Common myeloid progenitor, CD34-positive (primary cell): ENCODE results near the gene TIMELESS.

Experiments used
- CTCF ChIA-PET: fragments of 350-600 bp; sonication (Branson Sonifier 250); formaldehyde crosslinking; loops from one replicate; lab custom pipeline; 2021; ENCODE audit warnings: antibody characterized with exemption; lab: Charles Lee
- POLR2A ChIA-PET: fragments of 350-600 bp; sonication (Branson Sonifier 250); formaldehyde crosslinking; loops from one replicate; lab custom pipeline; 2021; ENCODE audit warnings: antibody characterized with exemption; lab: Charles Lee
- DNase-seq, 3 donors: peaks; one replicate each; pipeline versions ENCODE4 v3.0.0 to v3.0.0-alpha.2; 2013
- H3K27ac ChIP-seq, 2 experiments: 1 replicate in 1 of 2; 2 replicates in 1 of 2; pipeline ENCODE4 v1.7.0; 2013; ENCODE audit warnings: inconsistent platforms in 2 of 2, low read length in 2 of 2, mild to moderate bottlenecking in 2 of 2, low read depth in 1 of 2, moderate library complexity in 1 of 2; ENCODE audit not compliant: severe bottlenecking in 2 of 2, insufficient read depth in 1 of 2, poor library complexity in 1 of 2
- H3K27me3 ChIP-seq, 5 experiments: replicated peaks in 2 of 5; 1 replicate in 3 of 5; 2 replicates in 2 of 5; pipeline versions ENCODE4 v1.6.1 to v1.7.0; 2013; ENCODE audit warnings: low read length in 4 of 5, mild to moderate bottlenecking in 2 of 5, moderate library complexity in 2 of 5, inconsistent platforms in 1 of 5; ENCODE audit not compliant: insufficient read depth in 5 of 5, control insufficient read depth in 4 of 5
- H3K36me3 ChIP-seq, 4 experiments: 1 replicate in 2 of 4; 2 replicates in 2 of 4; pipeline versions ENCODE4 v1.6.1 to v1.7.0; 2013; ENCODE audit warnings: low read length in 3 of 4, control low read depth in 1 of 4, mild to moderate bottlenecking in 1 of 4; ENCODE audit not compliant: control insufficient read depth in 4 of 4, insufficient read depth in 4 of 4
- H3K4me1 ChIP-seq, 4 experiments: 1 replicate in 3 of 4; 2 replicates in 1 of 4; pipeline versions ENCODE4 v1.6.1 to v1.7.1; 2013; ENCODE audit warnings: low read length in 3 of 4, mild to moderate bottlenecking in 3 of 4, control low read depth in 1 of 4, inconsistent platforms in 1 of 4, moderate library complexity in 1 of 4; ENCODE audit not compliant: control insufficient read depth in 4 of 4, insufficient read depth in 4 of 4; ENCODE audit errors: control extremely low read depth in 1 of 4
- H3K4me3 ChIP-seq, 7 experiments: 1 replicate in 4 of 7; 2 replicates in 3 of 7; pipeline versions ENCODE4 v1.5.1 to v1.7.0; 2013; ENCODE audit warnings: mild to moderate bottlenecking in 7 of 7, low read length in 6 of 7, moderate library complexity in 6 of 7, inconsistent platforms in 2 of 7, low read depth in 2 of 7, control low read depth in 1 of 7; ENCODE audit not compliant: insufficient read depth in 4 of 7, control insufficient read depth in 1 of 7; ENCODE audit errors: extremely low read depth in 1 of 7
- H3K9me3 ChIP-seq, 5 experiments: 1 replicate in 4 of 5; 2 replicates in 1 of 5; pipeline versions ENCODE4 v1.6.1 to v1.7.1; 2013; ENCODE audit warnings: low read length in 4 of 5, mild to moderate bottlenecking in 2 of 5, inconsistent platforms in 1 of 5, low read depth in 1 of 5, moderate library complexity in 1 of 5; ENCODE audit not compliant: control insufficient read depth in 4 of 5, insufficient read depth in 2 of 5; ENCODE audit errors: control extremely low read depth in 1 of 5
- WGBS: methylation state at CpG from one replicate; pipeline ENCODE4 v1.1.5; 2013; ENCODE audit not compliant: insufficient coverage; 5-methylcytosine and 5-hydroxymethylcytosine counted together

The TIMELESS gene

GRCh38 chr12:56490360-56490759 lies 41.1 kb upstream of the TIMELESS start:
- H3K27ac ChIP-seq, result no peak overlapping the region
- H3K4me1 ChIP-seq, result peaks cover 0 to 16% (median 15%) of the 10 kb centered on the region in 4 experiments
- DNase-seq, result no peak
- POLR2A ChIA-PET, result no interaction called here
- H3K4me3 ChIP-seq, result no peak overlapping the region
- H3K27me3 ChIP-seq, result peaks cover 9 to 43% (median 16%) of the 10 kb centered on the region in 5 experiments
- no peaks in the 10 kb centered on the region for H3K36me3 ChIP-seq
- CTCF ChIA-PET, result interaction anchor here (0.8 to 3.3 kb wide), 5 partner anchors 10 to 104 kb away, joined by 3 to 10 read pairs (median 8); no protein-coding TSS in a partner anchor
- H3K9me3 ChIP-seq, result peaks cover 0 to 3% (median 0%) of the 10 kb centered on the region in 5 experiments

DNA sequence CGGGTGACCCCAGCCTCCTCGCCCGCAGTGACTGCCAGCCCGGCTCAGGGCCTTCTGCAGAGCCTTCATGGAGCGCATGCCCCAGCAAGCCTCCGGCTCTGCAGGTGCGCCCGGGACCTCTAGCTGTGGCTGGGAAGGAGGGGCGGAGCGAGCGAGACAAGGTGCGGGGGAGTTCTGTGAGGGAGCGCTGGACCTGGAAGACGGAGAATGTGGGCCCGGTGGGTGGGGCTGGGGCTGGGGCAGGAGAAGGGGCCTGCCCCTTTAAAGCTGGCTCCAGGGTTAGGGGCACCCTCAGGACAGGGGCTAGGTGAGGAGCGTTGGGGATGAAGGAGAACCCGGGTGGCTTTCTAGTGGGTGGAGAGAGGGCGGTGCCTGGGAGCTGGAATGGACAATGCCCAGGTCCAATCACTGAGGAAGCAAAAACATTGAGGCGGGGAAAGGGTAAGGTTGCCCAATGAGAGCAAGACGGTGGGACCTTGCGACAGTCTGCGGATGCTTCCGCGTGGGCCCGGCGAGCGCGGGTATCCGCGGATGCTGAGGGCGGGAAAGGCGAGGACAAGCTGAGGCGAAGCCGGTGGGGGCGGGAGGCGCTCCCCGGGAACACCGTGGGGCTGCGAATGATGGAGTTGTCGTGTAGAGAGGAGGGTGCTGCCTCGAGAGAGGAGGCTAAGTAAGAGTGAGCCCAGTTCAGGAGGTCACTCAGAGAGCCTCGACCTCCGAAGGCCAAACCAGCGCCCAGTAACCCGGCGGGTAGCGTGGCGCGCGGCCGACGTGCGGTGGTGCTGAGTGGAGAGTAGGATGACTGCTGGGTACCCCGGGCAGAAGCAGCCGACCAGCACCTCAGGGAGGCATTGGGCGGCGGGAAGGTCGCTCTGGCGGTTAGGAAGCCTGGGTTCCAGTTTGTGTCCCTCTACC lies 39.1 kb upstream of the TIMELESS start, which contains the start of gene GLS2:
TSS of gene GLS2 (minus strand) at position 121 of the 915 bp plus-strand sequence. CDS start at position 78, 43 bp downstream.
- peaks cover 9 to 43% (median 16%) of the 10 kb centered on the region in 5 experiments for H3K27me3 ChIP-seq
- H3K36me3 ChIP-seq, result no peaks in the 10 kb centered on the region
- CTCF ChIA-PET, result interaction anchor here (0.6 to 1.5 kb wide), 4 partner anchors 19 to 501 kb away, joined by 3 read pairs; no protein-coding TSS in a partner anchor
- POLR2A ChIA-PET, result interaction anchor here (1.3 kb wide), 1 partner anchor 14 kb away, joined by 8 read pairs; no protein-coding TSS in a partner anchor
- H3K9me3 ChIP-seq, result peaks cover 0 to 3% (median 0%) of the 10 kb centered on the region in 5 experiments
- peak within 1 kb of the TSS; percentile 23 to 73 (median 57) for H3K4me3 ChIP-seq
- 19% methylated on average over 55 of the region's 59 CpGs for whole genome bisulfite sequencing
- no peak within 1 kb of the TSS for H3K27ac ChIP-seq
- peaks cover 0 to 16% (median 15%) of the 10 kb centered on the region in 4 experiments for H3K4me1 ChIP-seq
- DNase-seq, result peak; percentile 67 to 85 (median 84)

DNA sequence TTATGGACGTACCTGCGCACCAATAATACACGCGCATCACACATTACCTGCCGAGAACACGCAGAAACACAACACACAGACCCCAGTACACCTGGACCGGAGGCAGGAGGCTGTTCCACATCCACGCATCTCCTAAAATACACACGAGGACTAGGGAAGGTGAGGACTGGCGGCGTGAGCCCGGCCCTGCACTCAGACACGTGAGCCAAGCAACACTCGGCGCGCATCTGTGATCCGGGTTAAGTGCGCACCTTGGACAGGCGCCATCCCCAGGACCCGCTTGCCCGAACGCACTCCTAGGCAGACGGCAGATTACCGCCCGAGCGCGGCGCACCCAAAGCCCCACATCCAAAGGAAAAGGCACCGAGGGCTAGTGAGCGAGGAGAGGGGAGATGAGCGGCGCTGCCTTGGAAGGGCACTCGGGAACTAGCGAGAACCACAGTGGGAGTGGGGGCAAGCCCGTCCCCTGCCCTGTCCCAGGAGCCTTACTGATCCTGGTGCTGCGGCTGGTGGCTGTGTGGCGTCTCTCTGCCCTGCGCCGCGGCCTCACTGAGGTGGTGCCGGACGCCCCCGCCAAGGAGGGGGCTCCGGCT lies 38.3 kb upstream of the TIMELESS start:
- H3K27ac ChIP-seq, result no peak overlapping the region
- ChIA-PET CTCF (interaction anchor here (0.6 kb wide), 1 partner anchor 502 kb away, joined by 3 read pairs; no protein-coding TSS in a partner anchor), POLR2A (interaction anchor here (1.3 kb wide), 1 partner anchor 14 kb away, joined by 8 read pairs; no protein-coding TSS in a partner anchor)
- H3K36me3 ChIP-seq, result no peaks in the 10 kb centered on the region
- H3K4me3 ChIP-seq, result peak overlapping the region; percentile 23 to 73 (median 57)
- WGBS, result 11% methylated on average over 40 of the region's 44 CpGs
- peaks cover 9 to 43% (median 16%) of the 10 kb centered on the region in 5 experiments for H3K27me3 ChIP-seq
- peaks cover 0 to 3% (median 0%) of the 10 kb centered on the region in 5 experiments for H3K9me3 ChIP-seq
- H3K4me1 ChIP-seq, result peaks cover 0 to 16% (median 15%) of the 10 kb centered on the region in 4 experiments
- DNase-seq, result peak in 2 of 3 donors; percentile 57 to 65

DNA sequence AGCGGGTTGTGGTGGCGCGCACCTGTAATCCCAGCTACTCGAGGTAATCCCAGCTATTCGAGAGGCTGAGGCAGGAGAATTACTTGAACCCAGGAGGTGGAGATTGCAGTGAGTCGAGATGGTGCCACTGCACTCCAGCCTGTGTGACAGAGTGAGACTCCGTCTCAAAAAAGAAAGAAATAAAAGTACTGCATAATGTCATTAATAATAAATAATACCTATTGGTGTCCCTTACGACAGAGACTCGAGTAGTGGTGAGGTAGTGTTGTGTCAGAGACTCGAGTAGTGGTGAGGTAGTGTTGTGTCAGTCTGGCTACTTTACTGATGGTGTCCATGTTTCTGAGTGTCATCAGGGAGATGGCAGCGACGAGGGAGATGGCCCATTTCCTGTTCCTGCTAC lies 37.5 kb upstream of the TIMELESS start:
- ChIA-PET CTCF (no interaction called here), POLR2A (no interaction called here)
- H3K4me1 ChIP-seq, result peaks cover 0 to 16% (median 15%) of the 10 kb centered on the region in 4 experiments
- no peak overlapping the region for H3K27ac ChIP-seq
- peaks cover 0 to 3% (median 0%) of the 10 kb centered on the region in 5 experiments for H3K9me3 ChIP-seq
- DNase-seq, result no peak
- H3K27me3 ChIP-seq, result peaks cover 9 to 43% (median 16%) of the 10 kb centered on the region in 5 experiments
- no peak overlapping the region for H3K4me3 ChIP-seq
- WGBS, result 84% methylated on average over 6 of the region's 12 CpGs
- no peaks in the 10 kb centered on the region for H3K36me3 ChIP-seq

- Histone ChIP-seq H3K4me3 (no peak overlapping the region), H3K4me1 (peaks cover 0 to 26% (median 18%) of the 10 kb centered on the region in 4 experiments), H3K27me3 (peaks cover 3 to 27% (median 11%) of the 10 kb centered on the region in 5 experiments), H3K36me3 (no peaks in the 10 kb centered on the region), H3K9me3 (peaks cover 0 to 3% (median 0%) of the 10 kb centered on the region in 5 experiments), H3K27ac (no peak overlapping the region)
- ChIA-PET POLR2A (interaction anchor here (0.6 kb wide), 1 partner anchor 151 kb away, joined by 4 read pairs; no protein-coding TSS in a partner anchor), CTCF (interaction anchor here (1.4 to 2.0 kb wide), 2 partner anchors 11 to 181 kb away, joined by 4 to 5 read pairs; no protein-coding TSS in a partner anchor)
- no peak for DNase-seq
- no CpG with 5 or more reads among the region's 1 CpG for WGBS
These were observed 35.3 kb upstream of the TIMELESS start for GRCh38 chr12:56484566-56484965.

DNA sequence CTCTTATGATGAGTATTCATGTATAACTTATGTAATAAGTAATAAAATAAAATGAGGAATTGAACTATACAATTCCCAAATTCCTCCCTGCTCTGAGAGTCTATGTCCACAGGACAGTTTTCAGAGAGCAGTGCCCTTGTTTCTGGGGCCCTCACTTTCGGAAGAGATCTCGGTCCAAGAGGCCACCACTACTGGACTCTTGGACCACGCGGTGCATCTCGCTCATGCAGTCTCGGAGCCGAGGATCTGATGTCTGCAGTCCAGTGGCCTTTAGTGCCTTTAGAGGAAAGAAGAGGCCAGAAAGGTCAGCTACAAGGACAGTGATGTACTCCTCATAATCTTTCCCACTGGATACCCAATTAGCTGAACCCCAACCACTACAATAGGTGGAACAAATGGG lies 30.4 kb upstream of the TIMELESS start:
- ChIA-PET CTCF (interaction anchor here (0.8 to 1.8 kb wide), 5 partner anchors 11 to 21 kb away, joined by 3 to 4 read pairs (median 4); no protein-coding TSS in a partner anchor), POLR2A (interaction anchor here (0.6 kb wide), 1 partner anchor 385 kb away, joined by 3 read pairs; no protein-coding TSS in a partner anchor)
- H3K36me3 ChIP-seq, result peaks cover 0 to 2% (median under 1%) of the 10 kb centered on the region in 4 experiments
- no peak for DNase-seq
- 100% methylated on average over 7 of the region's 7 CpGs for WGBS
- no peak overlapping the region for H3K27ac ChIP-seq
- no peaks in the 10 kb centered on the region for H3K27me3 ChIP-seq
- H3K9me3 ChIP-seq, result no peaks in the 10 kb centered on the region
- peaks cover 0 to 12% (median 3%) of the 10 kb centered on the region in 4 experiments for H3K4me1 ChIP-seq
- H3K4me3 ChIP-seq, result no peak overlapping the region
